NCI-H2227 (cell line): ENCODE data around the gene USP35.
A peak's percentile ranks its signal among the peaks of the same experiment; 100 is the strongest.

Experiments
- DNase-seq: peaks from one replicate; lab custom pipeline; 2025; ENCODE audit not compliant: unreplicated experiment; lab: John Stamatoyannopoulos, UW

Gene USP35

GRCh38 chr11:78188286-78189173 is at the start of gene USP35, which contains the start of gene KCTD21:
TSS of gene USP35 (plus strand) at chr11:78188919. CDS start at chr11:78196246, 7,327 bp downstream.
TSS of gene KCTD21 (minus strand) at chr11:78188626. CDS start at chr11:78174554, 14,072 bp downstream.
- peak; percentile 97 for DNase-seq

- DNase-seq: peak; percentile 97
Measured at GRCh38 chr11:78139422-78140391, 49.0 kb upstream of the USP35 start, which contains the start of gene ALG8. TSS of gene ALG8 (minus strand) at chr11:78139626. CDS start at chr11:78139588, 38 bp downstream.

GRCh38 chr11:78140392-78141077 is 48.2 kb upstream of the USP35 start:
- no peak for DNase-seq

GRCh38 chr11:78145511-78146025 is 43.2 kb upstream of the USP35 start:
- DNase-seq: no peak

- no peak for DNase-seq
Measured at GRCh38 chr11:78147807-78148206, 40.9 kb upstream of the USP35 start.

- DNase-seq: no peak
Measured at GRCh38 chr11:78149646-78150045, 39.1 kb upstream of the USP35 start.

- no peak for DNase-seq
Measured at GRCh38 chr11:78150346-78150745, 38.4 kb upstream of the USP35 start.

GRCh38 chr11:78150754-78151153 is 38.0 kb upstream of the USP35 start:
- no peak for DNase-seq

- no peak for DNase-seq
Measured at GRCh38 chr11:78151804-78152203, 36.9 kb upstream of the USP35 start.

- DNase-seq: no peak
Measured at GRCh38 chr11:78156127-78156844, 32.4 kb upstream of the USP35 start.

- no peak for DNase-seq
Measured at GRCh38 chr11:78158987-78159652, 29.6 kb upstream of the USP35 start.

GRCh38 chr11:78160557-78160956 is 28.2 kb upstream of the USP35 start:
- DNase-seq: no peak

GRCh38 chr11:78161346-78161745 is 27.4 kb upstream of the USP35 start:
- DNase-seq: no peak

GRCh38 chr11:78161962-78162371 is 26.8 kb upstream of the USP35 start:
- no peak for DNase-seq

GRCh38 chr11:78163828-78164227 is 24.9 kb upstream of the USP35 start:
- no peak for DNase-seq

- DNase-seq: no peak
Measured at GRCh38 chr11:78164471-78164870, 24.2 kb upstream of the USP35 start.

GRCh38 chr11:78166855-78167469 is 21.8 kb upstream of the USP35 start:
- DNase-seq: no peak

- no peak for DNase-seq
Measured at GRCh38 chr11:78168539-78169477, 19.9 kb upstream of the USP35 start.
